ENCODE measurements around the gene ZNF17. TPM values are rescaled to one million over a fixed set of nuclear protein-coding genes. Genes with fewer than 3 reads are reported as not detected.

ZNF17 gene
- total RNA-seq, 2 experiments from 2014 or later, result 10.5 to 12.3 TPM

DNA sequence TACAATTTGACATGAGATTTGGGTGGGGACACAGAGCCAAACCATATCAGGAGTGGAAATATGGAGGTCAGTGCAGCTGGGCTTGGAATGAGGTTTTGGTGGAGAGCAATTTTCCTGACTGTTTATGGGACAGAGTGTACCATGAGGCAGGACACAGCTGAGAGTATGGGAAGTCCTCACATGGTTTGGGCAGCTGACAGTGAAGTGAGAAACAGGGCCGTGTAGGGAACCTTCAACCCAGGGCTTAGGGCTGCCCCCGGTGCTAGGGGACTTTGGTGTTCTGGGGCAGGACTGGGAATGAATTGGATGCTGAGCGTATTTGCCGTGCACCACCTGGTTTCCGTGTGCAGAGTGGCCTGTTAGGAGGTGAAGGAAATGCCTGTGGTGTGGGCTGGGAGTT is 15.3 kb upstream of the ZNF17 start:
- H3K4me1 Mint-ChIP-seq, result peaks cover 11% of the 10 kb centered on the region
- H3K9me3 Mint-ChIP-seq, result peaks cover 52% of the 10 kb centered on the region
- H3K27me3 Mint-ChIP-seq, result no peaks in the 10 kb centered on the region
- H3K27ac Mint-ChIP-seq, result no peak overlapping the region
- peaks cover 97% of the 10 kb centered on the region for H3K36me3 Mint-ChIP-seq
- no peak overlapping the region for H3K4me3 Mint-ChIP-seq
- DNase-seq, result no peak

DNA sequence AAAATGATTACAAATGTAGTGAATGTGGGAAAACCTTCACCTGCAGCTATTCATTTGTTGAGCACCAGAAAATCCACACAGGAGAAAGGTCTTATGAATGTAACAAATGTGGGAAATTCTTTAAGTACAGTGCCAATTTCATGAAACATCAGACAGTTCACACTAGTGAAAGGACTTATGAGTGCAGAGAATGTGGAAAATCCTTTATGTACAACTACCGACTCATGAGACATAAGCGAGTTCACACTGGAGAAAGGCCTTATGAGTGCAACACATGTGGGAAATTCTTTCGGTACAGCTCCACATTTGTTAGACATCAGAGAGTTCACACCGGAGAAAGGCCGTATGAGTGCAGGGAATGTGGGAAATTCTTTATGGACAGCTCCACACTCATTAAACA is 12.1 kb upstream of the ZNF17 start:
- Mint-ChIP-seq H3K27ac (no peak overlapping the region), H3K4me3 (no peak overlapping the region), H3K27me3 (no peaks in the 10 kb centered on the region), H3K9me3 (peaks cover 55% of the 10 kb centered on the region), H3K36me3 (peaks cover 80% of the 10 kb centered on the region), H3K4me1 (peaks cover 2% of the 10 kb centered on the region)
- DNase-seq, result no peak

DNA sequence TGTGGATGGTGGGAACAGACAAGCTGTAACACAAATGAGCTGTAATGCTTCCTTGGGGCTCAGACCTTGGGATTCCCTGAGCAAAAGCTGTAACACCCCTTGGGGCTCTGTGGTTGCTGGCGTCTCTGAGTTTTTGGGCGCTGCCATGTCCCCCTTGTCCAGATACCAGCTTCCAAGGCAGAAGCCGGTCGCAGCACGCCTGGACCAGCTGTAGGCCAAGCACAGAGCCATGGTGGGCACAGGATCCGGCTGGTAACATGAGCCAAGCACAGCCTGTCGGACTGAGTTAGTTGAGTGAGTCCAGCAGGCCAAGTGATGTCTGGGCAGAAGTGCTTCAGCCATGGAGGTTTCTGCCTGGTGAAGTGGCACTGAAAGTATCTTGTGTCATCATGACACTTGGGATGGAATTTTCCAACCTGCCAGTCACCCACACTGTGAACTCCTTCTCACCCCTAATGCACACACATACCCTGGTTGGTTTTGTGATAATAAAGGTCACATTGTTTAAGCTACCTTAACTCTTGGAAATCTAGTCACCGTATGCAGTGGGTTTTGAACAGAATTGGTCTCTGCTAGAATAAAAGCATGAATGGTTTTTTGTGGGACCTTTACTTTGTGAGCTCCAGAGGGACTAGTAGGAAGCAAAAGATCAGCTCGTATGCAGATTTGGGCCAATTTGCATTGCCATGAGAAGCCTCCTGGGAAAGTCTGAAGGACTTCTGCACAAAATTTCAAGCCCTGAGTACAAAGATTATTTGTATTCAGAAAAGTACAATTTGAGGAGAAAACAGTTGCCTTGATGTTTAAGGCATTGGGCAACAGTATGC is 7.0 kb upstream of the ZNF17 start:
- DNase-seq, result no peak
- Mint-ChIP-seq H3K4me3 (no peak overlapping the region), H3K4me1 (peaks cover 4% of the 10 kb centered on the region), H3K27ac (no peak overlapping the region), H3K36me3 (peaks cover 29% of the 10 kb centered on the region), H3K27me3 (no peaks in the 10 kb centered on the region), H3K9me3 (peaks cover 16% of the 10 kb centered on the region)

DNA sequence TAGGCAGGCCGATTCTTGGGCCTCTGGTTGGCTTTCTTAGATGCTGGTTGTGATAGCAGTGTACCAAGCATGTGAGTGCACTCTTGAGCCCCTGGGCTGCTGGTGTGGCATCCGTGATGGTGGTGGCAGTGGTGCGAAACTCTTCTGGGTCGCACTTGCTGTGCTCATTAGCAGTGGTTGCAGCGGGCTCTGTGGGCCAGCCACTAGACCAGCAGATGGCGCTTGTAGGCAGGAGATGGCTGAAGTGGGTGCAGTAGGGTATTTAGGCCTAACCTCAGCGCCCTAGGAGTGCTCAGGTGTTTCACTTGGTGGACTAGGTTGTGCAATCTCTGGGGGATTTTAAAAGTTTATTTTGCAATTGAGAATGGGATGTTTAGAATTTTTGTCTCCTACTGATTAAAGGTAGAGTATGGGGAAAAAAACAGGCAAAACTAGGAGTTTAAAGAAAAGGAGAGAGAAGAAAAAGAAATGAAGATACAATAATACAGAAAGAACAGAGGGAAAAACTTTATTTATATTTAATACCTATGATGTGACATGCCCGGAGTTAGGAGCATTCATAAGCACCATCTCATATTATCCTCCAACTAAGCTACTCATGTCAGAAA is 4.3 kb upstream of the ZNF17 start:
- DNase-seq, result peak; percentile 77
- Mint-ChIP-seq H3K4me3 (no peak overlapping the region), H3K9me3 (peaks cover 6% of the 10 kb centered on the region), H3K36me3 (peaks cover 10% of the 10 kb centered on the region), H3K27me3 (no peaks in the 10 kb centered on the region), H3K27ac (no peak overlapping the region), H3K4me1 (peaks cover 6% of the 10 kb centered on the region)

DNA sequence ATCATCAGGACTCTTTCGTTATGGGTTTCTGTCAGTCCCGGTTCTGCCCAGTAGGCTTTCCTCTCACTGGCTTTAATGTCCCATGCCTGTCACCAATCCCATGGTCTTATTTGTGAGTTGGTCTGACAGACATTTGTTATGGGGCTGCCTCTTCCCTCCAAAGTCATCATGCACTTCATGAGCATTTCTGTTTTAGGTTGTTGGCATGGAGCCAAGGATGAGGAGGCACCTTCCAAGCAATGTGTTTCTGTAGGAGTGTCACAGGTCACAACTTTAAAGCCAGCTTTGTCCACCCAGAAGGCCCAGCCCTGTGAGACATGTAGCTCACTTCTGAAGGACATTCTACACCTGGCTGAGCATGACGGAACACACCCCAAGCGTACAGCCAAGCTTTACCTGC is 8.5 kb downstream of the ZNF17 start:
- Mint-ChIP-seq H3K9me3 (peaks cover 50% of the 10 kb centered on the region), H3K4me3 (no peak overlapping the region), H3K27ac (no peak overlapping the region), H3K27me3 (no peaks in the 10 kb centered on the region), H3K4me1 (peaks cover 1% of the 10 kb centered on the region), H3K36me3 (peaks cover 85% of the 10 kb centered on the region)
- DNase-seq, result no peak

DNA sequence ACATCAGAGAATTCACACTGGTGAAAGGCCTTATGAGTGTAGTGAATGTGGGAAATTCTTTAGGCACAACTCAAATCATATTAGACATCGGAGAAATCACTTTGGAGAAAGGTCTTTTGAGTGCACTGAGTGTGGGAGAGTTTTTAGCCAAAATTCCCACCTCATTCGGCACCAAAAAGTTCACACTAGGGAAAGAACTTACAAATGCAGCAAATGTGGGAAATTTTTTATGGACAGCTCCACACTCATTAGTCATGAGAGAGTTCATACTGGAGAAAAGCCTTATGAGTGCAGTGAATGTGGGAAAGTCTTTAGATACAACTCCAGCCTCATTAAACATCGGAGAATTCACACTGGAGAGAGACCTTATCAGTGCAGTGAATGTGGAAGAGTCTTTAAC is 10.1 kb downstream of the ZNF17 start:
- H3K4me3 Mint-ChIP-seq, result no peak overlapping the region
- H3K27ac Mint-ChIP-seq, result no peak overlapping the region
- no peak for DNase-seq
- no peaks in the 10 kb centered on the region for H3K27me3 Mint-ChIP-seq
- peaks cover 72% of the 10 kb centered on the region for H3K36me3 Mint-ChIP-seq
- H3K9me3 Mint-ChIP-seq, result peaks cover 46% of the 10 kb centered on the region
- H3K4me1 Mint-ChIP-seq, result peaks cover 1% of the 10 kb centered on the region

DNA sequence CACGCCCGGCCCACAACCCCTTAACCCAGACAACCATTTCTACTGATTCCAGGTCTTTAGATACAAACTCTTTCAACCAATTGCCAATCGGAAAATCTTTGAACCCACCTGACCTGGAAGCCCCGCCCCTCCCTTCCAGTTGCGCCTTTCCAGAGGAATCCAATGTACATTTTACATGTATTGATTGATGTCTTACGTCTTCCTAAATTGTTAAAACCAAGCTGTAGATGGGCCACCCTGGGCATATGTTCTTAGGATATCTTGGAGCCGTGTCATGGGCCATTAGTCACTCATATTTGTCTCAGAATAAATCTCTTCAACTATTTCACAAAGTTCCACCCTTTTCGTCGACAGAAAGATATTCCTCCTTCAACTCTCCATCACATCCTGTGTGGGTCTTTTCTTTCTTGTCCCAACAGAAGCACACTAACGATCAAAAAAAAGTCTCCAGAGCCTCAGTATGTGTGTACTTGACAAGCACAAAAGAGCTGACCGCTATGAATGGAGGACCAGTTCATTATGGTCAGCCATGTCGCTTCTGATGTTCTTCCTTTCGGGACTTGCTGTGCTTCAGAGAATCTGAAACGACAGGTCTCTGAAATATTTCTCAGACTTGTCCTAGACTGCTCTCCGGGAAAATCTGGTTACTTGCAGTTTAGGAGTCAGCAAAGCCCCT is 23.6 kb downstream of the ZNF17 start:
- DNase-seq, result no peak
- peaks cover 12% of the 10 kb centered on the region for H3K9me3 Mint-ChIP-seq
- H3K4me3 Mint-ChIP-seq, result peak overlapping the region; percentile 87
- H3K36me3 Mint-ChIP-seq, result peaks cover 53% of the 10 kb centered on the region
- H3K27me3 Mint-ChIP-seq, result no peaks in the 10 kb centered on the region
- H3K27ac Mint-ChIP-seq, result peak overlapping the region; percentile 97
- peaks cover 22% of the 10 kb centered on the region for H3K4me1 Mint-ChIP-seq

DNA sequence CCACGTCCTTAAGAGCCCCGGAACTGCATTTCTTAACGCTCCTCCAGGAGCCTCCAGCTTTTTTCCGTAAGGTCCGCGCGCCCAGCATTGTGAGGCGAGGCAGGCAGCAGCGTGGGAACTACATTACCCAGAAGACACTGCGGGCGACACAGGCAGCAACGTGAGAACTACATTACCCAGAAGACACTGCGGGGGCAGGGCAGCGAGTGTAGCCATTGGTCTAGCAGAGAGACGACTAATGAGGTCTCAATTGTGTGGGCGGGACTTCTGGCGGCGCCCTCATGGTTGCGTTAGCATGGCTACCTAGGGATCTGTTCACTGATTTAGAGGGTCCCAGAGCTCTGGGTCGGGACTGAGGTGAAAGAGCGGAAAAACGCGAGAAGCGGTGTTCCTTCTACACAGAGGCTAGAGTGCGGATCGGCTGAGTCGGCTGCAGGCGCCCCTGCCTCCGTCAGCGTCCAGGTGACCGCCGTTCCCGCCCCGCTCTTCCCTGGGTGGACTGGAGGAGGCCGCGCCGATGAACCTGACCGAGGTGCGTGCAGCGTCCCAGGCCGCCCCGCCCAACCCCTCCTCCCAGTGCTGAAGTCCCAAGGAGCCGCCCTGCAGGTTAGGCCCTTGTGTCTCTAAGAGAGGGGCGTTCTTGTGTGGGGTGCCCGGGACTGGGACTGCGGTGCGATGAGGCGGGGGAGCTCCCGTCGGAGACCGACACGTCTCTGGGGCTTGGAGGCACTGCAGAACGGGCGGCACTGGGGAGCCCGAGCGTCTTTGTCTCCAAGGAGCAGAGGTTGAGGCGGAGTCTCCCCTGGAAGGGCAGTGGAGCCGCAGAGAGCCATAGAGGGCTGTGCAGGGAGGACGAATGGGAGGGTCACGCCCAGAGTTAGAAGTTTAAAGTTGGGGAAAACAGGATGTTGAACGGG is 24.4 kb downstream of the ZNF17 start, which contains the start of gene ZNF749:
ZNF749 (plus strand) TSS at position 264 of the 917 bp plus-strand sequence; CDS start at position 518, 254 bp downstream.
- peaks cover 61% of the 10 kb centered on the region for H3K36me3 Mint-ChIP-seq
- peak; percentile 95 for DNase-seq
- peak within 1 kb of the TSS; percentile 87 for H3K4me3 Mint-ChIP-seq
- peaks cover 24% of the 10 kb centered on the region for H3K4me1 Mint-ChIP-seq
- no peaks in the 10 kb centered on the region for H3K27me3 Mint-ChIP-seq
- H3K9me3 Mint-ChIP-seq, result peaks cover 19% of the 10 kb centered on the region
- peak within 1 kb of the TSS; percentile 97 for H3K27ac Mint-ChIP-seq

DNA sequence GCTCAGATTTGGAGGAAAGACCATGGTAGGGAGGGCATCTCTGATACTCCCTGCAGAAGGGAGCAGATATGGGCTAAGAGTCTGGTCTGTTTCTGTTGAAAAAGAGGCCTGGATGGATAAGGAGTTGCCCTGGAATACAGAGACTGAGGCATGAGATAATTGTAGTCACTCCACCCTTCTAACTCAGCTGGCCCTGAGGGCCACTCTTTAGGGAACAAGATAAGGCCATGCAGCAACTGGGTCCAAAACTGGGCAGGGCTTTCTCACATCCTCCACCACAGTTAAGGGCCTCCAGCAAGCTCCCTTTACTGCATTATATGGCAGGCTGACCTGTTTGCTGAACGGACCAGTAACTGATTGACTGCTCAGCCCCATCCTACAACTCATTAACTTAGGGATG is 25.5 kb downstream of the ZNF17 start:
- H3K4me1 Mint-ChIP-seq, result peaks cover 25% of the 10 kb centered on the region
- no peaks in the 10 kb centered on the region for H3K27me3 Mint-ChIP-seq
- H3K36me3 Mint-ChIP-seq, result peaks cover 68% of the 10 kb centered on the region
- H3K4me3 Mint-ChIP-seq, result peak overlapping the region; percentile 87
- peak overlapping the region; percentile 97 for H3K27ac Mint-ChIP-seq
- peaks cover 23% of the 10 kb centered on the region for H3K9me3 Mint-ChIP-seq
- no peak for DNase-seq

DNA sequence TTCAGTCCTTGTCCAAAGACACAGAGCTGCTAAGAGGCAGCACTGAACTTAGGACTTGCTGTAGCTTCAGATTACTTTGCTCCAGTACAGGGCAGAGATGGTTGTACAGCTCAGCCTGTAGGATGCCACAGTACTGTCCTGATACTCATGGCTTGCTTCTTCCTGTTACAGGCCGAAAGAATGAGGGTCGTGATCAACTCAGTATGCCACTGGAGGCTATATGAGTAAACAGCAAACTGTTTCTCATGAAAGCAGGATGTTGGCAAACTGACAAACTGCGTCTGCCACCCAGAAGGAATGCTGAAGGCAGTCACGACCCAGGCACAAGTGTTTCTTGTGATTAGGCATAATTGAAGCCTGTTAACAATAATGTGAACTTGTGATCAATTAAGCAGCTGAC is 27.0 kb downstream of the ZNF17 start:
- Mint-ChIP-seq H3K9me3 (peaks cover 36% of the 10 kb centered on the region), H3K4me3 (no peak overlapping the region), H3K36me3 (peaks cover 83% of the 10 kb centered on the region), H3K27ac (no peak overlapping the region), H3K4me1 (peaks cover 27% of the 10 kb centered on the region), H3K27me3 (no peaks in the 10 kb centered on the region)
- no peak for DNase-seq

DNA sequence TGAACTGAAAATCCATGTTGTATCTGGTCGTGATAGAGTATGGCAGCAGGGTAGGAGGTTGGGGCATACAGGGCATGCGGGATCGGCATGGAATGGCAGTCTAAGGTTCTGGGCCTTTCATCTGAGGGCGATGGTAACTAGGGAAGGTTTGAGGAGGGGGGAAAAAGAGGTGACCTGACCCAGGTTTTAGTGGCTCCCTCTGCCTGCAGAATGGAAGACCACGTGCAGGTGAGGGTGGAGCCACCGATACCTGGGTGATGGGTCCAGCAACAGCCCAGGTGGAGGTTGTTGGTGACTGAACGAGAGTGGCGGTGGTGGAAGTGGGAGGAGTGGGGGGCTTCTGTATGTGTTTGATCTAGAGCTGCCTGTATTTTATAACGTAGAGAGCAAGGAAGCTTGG is 28.0 kb downstream of the ZNF17 start:
- Mint-ChIP-seq H3K4me3 (no peak overlapping the region), H3K27ac (no peak overlapping the region)

DNA sequence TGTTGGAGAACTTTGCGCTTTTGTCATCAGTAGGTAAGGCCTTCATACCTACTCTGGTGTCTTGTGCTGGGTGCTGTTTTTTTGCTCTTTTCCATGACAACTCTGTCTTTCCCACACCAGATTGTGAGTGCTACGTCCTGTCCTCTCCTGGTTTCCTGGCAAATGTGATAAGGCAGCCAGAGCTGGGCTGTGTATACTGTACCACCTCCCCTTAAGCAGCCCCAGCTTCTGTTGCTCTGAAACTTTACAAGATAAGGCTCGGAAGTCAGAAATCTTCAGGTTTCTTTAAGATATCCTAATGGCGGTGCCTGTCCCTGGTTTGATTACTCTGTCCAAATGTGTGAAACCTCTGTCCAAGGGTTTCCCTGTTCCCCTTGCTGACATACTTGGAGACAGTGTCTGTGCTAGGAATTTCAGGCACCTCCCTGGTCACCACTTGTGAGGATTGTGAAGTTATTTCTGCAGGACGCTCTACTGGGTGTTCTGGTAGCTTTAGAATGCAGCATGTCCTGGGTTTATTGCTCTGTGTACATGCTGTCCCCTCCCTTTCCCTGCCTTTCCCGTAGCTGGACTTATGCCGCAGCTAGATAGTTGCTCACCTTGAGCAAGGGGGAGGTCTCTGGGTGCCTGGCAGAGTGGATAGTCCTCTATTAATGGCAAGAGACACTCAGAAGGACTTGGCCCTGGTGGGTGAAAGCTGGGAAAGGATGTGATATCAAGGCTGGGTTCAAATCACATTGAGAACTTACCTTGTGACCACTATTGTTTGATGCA is 31.2 kb downstream of the ZNF17 start:
- H3K9me3 Mint-ChIP-seq, result peaks cover 54% of the 10 kb centered on the region

More for the DNA sequence above, 28.0 kb downstream of the ZNF17 start:
- no peak for DNase-seq
- Mint-ChIP-seq H3K36me3 (peaks cover 90% of the 10 kb centered on the region), H3K4me1 (peaks cover 27% of the 10 kb centered on the region), H3K27me3 (no peaks in the 10 kb centered on the region), H3K9me3 (peaks cover 43% of the 10 kb centered on the region)

DNA sequence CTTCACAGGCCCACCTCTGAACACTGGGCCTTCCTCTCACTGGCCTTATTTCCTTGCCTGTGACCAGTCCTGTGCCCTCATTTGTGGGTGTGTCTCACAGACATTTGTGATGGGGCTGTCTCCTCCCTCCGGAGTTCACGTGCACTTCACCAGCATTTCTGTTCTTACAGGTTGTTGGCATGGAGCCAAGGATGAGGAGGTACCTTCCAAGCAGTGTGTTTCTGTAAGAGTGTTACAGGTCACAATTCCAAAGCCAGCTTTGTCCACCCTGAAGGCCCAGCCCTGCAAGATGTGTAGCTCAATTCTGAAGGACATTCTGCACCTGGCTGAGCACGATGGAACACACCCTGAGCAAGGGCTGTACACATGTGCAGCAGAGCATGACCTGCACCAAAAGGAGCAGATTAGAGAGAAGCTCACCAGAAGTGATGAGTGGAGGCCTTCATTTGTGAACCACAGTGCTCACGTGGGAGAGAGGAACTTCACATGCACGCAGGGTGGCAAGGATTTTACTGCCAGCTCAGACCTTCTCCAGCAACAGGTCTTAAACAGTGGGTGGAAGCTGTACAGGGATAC is 32.2 kb downstream of the ZNF17 start:
- H3K4me1 Mint-ChIP-seq, result peaks cover 8% of the 10 kb centered on the region
- no peak overlapping the region for H3K27ac Mint-ChIP-seq
- DNase-seq, result no peak
- H3K9me3 Mint-ChIP-seq, result peaks cover 54% of the 10 kb centered on the region
- H3K36me3 Mint-ChIP-seq, result peaks cover 93% of the 10 kb centered on the region
- H3K4me3 Mint-ChIP-seq, result no peak overlapping the region
- no peaks in the 10 kb centered on the region for H3K27me3 Mint-ChIP-seq

More for the DNA sequence above, 31.2 kb downstream of the ZNF17 start:
- peaks cover 10% of the 10 kb centered on the region for H3K4me1 Mint-ChIP-seq
- H3K27me3 Mint-ChIP-seq, result no peaks in the 10 kb centered on the region
- no peak overlapping the region for H3K27ac Mint-ChIP-seq
- DNase-seq, result no peak
- no peak overlapping the region for H3K4me3 Mint-ChIP-seq
- peaks cover 94% of the 10 kb centered on the region for H3K36me3 Mint-ChIP-seq
